ENCODE data around the gene SPTSSB.
A peak's percentile ranks its signal among the peaks of the same experiment; 100 is the strongest.

Gene SPTSSB

GRCh38 chr3:161390200-161390599, 18.9 kb upstream of the SPTSSB start:
- DNase-seq, result no peak

- DNase-seq, result no peak
Measured at GRCh38 chr3:161389445-161390035, 18.2 kb upstream of the SPTSSB start.

DNA sequence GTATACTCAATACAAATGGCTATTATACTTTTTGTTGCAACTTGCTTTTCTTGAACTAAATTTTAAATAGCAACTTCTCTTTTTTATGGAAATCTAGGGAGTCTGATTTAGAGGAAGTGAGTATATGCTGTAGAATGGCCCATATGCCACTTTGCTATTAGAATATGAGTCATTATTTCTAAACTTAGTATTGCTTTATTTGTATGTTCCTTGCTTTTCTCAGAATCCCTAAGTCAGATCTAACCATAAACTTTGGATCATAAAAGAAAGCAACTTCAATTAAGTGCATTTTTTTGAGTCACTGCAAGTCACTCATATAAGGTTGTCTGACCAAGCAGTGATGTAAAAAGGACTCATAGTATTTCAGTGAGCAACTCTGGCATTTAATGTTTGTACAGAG, 17.5 kb upstream of the SPTSSB start:
- no peak for DNase-seq

DNA sequence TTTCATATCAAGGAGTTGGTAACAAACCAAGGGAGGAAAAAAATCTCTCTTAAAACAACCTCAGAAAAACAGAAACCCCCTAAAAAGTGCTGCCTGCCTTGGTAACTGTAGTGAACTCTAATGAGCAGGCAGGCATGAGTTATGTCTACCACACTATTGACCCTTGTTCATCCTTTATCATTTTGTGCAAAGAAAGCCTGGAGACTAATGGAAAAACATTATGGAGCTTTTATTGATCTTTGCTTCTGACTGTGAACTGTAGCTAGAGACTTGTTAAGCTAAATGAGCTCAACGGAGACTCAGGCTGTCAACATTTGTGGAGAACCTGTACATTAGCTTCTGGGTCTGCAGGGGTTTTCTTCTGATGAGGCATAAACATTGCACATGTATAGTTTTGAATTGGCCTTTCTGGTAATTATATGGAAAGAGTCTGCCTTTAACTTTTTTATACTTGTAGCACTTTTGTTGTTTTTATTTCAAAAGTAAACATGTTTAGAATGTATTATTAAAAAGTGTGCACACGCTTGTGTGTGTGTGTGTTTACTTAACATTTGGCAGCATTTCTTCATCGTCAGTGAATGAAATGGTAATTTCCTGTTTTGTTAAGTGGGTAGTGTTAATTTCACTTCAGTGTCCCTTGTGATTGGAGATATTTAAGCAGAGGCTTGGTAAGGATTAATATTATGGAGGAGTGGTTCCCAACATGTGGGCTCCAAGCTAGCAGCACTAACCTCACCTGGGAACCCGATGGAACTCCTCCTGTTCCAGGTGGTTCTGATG, 15.9 kb upstream of the SPTSSB start:
- no peak for DNase-seq

GRCh38 chr3:161372321-161373260, 1.3 kb upstream of the SPTSSB start:
- peak; percentile 7 for DNase-seq

GRCh38 chr3:161369531-161369930, 1.8 kb downstream of the SPTSSB start:
- no peak for DNase-seq

DNA sequence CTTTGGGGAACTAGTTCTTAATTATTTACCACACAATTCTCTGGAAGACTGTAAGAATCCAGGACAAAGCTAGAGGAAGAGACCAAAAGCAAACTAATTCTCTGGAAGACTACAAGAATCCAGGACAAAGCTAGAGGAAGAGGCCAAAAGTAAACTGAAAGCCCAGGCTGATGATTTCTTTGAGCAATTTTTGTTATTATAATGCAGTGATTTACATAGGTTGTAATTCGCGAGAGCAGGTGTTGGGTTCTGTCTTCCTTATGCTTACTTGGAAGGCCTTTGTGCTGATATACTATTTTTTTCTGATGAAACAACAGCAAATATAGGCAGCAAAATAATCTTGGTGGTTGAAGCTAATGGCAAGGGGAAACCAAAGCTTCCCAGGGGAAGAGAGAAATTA, 5.2 kb downstream of the SPTSSB start:
- no peak for DNase-seq

- DNase-seq, result no peak
Measured at GRCh38 chr3:161358488-161358887, 12.8 kb downstream of the SPTSSB start.

DNA sequence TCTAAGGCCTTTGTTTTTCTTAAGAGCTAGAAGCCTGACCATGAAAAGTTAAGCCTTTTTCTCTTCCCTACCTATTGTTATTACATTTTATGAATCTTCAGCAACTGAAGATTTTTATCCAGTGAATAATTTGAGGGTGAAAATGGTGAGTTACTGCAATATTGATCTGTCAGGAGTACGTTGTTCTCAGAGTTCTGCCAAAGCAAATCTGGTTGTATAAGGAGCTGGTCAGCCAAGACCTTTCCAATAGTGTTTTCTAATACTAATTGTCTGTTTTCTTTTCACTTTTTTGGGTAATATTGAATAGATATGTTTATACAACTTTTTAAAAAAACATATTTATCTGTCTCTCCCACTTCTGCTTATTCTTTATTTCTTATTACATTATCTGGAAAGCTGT, 15.0 kb downstream of the SPTSSB start:
- no peak for DNase-seq

GRCh38 chr3:161355508-161355907, 15.8 kb downstream of the SPTSSB start:
- DNase-seq, result no peak

GRCh38 chr3:161354554-161354953, 16.8 kb downstream of the SPTSSB start:
- no peak for DNase-seq

- DNase-seq, result no peak
Measured at GRCh38 chr3:161351330-161351729, 20.0 kb downstream of the SPTSSB start.

GRCh38 chr3:161350916-161351315, 20.4 kb downstream of the SPTSSB start:
- DNase-seq, result no peak

- no peak for DNase-seq
Measured at GRCh38 chr3:161349529-161350312, 21.6 kb downstream of the SPTSSB start.

DNA sequence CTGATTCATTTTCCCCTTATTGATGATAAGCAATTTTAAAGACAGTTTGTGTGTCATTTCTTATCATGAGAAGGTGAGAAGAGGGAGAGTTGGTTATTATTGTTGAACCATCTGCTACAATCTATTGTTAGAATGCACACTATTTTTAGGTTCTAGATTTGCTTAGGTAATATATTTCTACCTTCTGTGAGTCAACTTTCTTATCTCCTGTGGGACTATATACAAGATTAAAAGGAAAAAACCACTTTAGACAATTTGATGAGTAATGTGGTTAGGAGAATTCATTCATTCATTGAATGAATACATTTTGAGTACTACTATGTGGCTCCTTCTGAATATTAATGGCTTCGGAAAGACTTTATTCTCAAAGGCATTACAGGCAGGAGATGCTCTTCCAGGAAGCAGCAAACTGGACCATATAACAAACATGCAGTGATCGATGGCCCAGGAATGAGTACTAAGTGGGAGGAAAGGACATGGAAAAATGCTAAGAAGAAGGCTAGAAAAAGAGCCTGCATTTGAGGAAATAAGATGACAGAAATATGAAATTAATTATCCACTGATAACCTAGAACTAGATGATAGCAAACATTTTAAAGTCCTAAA, 22.4 kb downstream of the SPTSSB start:
- DNase-seq, result no peak

DNA sequence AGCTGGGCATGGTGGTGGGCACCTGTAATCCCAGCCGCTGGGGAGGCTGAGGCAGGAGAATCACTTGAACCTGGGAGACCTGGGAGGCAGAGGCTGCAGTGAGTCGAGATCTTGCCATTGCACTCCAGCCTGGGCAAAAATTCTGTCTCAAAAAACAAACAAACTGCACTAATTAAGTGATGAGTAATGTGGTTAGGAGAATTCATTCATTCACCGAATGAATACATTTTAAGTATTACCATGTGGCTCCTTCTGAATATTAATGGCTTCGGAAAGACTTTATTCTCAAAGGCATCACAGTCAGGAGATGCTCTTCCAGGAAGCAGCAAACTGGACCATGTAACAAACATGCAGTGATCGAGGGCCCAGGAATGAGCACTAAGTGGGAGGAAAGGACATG, 23.6 kb downstream of the SPTSSB start:
- no peak for DNase-seq

DNA sequence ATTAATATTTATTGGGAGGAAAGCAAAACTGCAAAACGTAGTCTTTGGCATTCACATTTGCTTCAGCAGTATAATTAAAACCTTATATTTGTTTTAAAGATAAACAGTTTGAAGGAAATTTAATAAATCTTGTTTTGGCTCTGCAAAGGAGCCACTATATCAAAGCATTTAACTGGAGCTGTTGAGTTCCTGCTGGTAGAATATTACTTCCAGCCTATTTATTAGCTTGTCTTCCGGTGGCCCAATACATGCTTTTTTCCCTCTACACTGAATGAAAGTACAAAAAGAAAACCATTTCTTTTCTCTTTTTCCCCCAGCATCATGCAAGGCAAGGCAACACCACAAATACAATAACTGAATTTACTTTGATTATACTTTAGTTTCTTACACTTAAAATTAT, 26.3 kb downstream of the SPTSSB start:
- no peak for DNase-seq

DNA sequence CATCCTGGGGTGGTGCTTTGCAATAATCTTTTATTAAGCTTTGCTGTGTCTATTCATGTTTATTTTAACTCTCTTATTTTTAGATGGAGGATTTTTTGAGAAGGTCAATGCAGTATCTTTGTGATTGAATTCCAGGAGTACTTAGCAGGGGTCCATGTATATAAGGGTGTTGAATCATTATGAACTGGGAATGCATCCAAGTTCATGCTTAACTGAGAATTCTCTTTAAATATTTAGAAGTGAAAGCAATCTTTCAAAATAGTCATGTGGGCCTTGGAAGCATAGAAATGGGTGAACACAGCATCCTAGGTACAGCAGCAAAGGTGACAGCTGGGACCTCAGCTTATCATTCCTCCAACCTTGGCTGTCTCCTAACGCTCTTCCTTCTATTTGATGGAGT, 27.3 kb downstream of the SPTSSB start:
- DNase-seq, result no peak

- DNase-seq, result no peak
Measured at GRCh38 chr3:161343540-161343939, 27.8 kb downstream of the SPTSSB start.

DNA sequence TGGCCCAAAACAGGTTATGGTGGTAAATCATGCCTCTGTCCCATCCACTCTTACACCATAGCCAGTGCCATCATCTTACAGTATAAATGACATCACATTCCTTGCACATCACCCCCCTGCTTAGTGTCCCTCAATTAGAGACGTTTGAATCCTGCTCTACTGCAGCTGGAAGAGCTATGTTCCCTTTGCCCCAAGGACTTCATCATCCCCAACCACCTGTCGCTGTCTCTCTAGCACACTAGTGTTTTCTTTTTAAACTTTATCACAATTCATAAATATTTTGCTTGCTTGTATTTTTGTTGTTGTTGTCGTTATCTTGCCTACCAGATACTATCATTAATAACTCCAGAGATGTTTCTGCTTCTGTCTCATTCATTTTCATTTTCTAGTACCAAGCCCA, 28.7 kb downstream of the SPTSSB start:
- no peak for DNase-seq

DNA sequence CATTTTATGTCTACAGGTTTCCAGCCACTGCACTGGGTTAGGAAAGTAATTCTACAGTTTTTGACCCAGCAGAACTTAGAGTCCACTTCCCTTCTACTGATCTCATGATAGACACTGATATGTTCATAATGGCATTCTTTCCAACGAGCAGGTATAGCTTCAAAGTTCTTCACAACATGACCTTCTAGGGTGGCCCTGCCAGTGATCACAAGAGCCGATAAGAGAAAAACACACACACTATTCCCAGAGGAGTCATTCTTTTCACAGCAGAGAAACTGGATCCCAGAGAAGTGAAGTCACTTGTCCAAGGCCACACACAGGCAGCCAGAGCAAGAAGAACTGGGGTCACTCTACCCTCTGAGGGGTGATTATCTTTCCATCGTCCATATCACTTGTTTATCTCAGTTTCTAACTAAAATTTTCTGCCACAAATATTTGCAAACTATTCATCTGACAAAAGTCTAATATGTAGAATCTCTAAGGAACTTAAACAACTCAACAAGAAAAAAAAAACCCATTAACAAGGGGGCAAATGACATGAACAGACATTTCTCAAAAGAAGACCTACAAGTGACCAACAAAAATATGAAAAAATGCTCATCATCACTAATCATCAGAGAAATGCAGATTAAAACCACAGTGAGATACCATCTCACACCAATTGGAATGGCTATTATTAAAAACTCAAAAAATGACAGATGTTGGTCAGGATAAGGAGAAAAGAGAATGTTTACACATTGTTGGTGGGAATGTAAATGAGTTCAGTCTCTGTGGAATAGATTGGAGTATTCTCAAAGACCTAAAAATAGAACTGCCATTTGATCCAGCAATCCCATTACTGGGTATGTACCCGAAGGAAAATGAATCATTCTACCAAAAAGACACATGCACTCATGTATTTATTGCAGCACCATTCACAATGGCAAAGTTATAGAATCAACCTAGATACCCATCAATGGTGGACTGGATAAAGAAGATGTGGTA, 31.5 kb downstream of the SPTSSB start:
- DNase-seq, result no peak
